DOHH2 (cell line): ENCODE measurements around the gene CASP10.

Experiments
- EZH2phosphoT487 ChIP-seq: fragments of 200-600 bp; sonication (generic); IDR thresholded peaks from 2 replicates; pipeline ENCODE4 v1.6.1; 2017; ENCODE audit warnings: borderline replicate concordance, mild to moderate bottlenecking, antibody characterized with exemption, low read length, moderate library complexity, mixed read lengths
- TF ChIP-seq, protein P1 (sequence below): fragments of 200-600 bp; sonication (generic); IDR thresholded peaks from one replicate; pipeline ENCODE4 v1.5.1; 2014; ENCODE audit warnings: antibody characterized with exemption, mild to moderate bottlenecking, low read depth, low read length; ENCODE audit not compliant: poor library complexity, severe bottlenecking

DNA sequence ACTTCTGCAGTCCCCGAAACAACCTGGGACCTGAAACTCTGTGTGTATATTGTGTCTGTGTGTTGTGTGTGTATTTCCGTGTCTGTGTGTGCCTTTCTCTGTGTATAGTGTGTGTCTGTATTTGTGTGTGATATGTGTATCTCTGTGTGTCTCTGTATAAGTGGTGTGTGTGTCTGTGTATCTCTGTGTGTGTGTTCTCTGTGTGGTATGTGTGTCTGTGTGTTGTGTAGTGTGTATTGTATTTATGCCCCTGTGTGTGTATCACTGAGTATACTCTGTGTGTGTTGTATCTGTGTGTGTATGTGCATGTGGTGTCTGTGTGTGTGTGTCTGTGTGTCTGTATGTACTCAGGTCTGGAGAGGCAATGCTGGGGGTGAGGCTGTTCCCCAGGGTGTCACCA, 89.0 kb downstream of the CASP10 start:
- TF ChIP-seq, protein P1, sequence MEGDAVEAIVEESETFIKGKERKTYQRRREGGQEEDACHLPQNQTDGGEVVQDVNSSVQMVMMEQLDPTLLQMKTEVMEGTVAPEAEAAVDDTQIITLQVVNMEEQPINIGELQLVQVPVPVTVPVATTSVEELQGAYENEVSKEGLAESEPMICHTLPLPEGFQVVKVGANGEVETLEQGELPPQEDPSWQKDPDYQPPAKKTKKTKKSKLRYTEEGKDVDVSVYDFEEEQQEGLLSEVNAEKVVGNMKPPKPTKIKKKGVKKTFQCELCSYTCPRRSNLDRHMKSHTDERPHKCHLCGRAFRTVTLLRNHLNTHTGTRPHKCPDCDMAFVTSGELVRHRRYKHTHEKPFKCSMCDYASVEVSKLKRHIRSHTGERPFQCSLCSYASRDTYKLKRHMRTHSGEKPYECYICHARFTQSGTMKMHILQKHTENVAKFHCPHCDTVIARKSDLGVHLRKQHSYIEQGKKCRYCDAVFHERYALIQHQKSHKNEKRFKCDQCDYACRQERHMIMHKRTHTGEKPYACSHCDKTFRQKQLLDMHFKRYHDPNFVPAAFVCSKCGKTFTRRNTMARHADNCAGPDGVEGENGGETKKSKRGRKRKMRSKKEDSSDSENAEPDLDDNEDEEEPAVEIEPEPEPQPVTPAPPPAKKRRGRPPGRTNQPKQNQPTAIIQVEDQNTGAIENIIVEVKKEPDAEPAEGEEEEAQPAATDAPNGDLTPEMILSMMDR = no peak
- no peak for TF ChIP-seq EZH2phosphoT487
